HG02759 (cell line): Measurements from ENCODE around the gene UBALD2.
"Not testable (repeated sequence)": the region's sequence is repeated elsewhere in the genome, so short reads cannot be mapped to it uniquely, and the experiment has no call there.

Source experiments
- ATAC-seq: cut with Tn5 transposase; IDR thresholded peaks from one replicate; pipeline ENCODE4 v1.9.1; 2021; ENCODE audit warnings: mild to moderate bottlenecking, moderate library complexity; ENCODE audit not compliant: unreplicated experiment

The UBALD2 gene

DNA sequence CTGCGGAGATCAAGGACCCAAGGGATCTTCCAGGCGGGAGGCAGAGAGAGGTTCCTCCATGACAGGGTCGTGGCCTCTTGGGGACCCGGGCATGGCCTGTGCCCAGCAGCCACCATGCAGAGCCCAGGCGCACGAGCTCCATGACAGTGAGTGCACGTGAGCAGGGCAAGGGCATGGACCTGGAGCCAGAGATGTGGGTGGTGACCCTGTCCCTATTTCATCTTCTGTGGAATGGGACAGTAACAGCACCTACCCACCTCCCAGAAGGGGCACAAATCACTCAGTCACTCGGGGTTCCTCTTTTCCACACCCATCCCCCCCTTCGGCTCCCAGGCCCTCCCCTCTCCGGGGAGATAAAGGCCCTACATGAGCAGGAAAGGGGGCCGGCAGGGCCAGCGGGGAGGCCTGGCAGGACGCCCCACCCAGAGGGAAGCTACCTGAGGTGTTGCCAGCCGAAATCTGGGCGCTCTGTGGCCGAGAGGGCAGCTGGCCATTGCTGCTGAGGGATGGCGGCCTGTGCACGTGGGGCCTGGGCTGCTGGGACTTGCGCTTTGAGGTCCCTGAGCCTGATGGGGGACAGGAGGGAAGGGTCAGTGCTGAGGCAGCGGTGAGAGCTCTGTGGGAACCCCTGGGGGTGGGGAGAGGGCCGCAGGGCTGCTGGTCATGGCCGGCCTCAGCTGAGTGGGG is 10.4 kb downstream of the UBALD2 start:
- ATAC-seq = no peak

DNA sequence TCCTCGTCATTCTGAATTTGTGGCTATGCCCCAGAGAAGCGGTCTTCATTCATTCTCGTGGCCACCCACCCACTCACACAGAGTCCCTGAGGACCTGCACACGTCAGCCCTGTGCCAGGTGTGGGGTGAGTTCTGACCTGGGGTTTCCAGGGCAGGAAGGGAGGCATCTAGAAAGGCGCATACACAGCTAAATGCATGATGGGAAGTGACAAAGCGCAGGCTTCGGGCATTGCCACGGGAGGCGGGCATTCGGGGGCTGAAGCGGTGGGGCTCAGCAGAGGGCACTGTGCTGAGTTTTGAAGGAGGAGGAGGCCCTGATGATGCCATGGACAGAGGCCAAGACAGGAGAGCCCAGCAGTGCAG is 10.9 kb downstream of the UBALD2 start:
- no peak for ATAC-seq

DNA sequence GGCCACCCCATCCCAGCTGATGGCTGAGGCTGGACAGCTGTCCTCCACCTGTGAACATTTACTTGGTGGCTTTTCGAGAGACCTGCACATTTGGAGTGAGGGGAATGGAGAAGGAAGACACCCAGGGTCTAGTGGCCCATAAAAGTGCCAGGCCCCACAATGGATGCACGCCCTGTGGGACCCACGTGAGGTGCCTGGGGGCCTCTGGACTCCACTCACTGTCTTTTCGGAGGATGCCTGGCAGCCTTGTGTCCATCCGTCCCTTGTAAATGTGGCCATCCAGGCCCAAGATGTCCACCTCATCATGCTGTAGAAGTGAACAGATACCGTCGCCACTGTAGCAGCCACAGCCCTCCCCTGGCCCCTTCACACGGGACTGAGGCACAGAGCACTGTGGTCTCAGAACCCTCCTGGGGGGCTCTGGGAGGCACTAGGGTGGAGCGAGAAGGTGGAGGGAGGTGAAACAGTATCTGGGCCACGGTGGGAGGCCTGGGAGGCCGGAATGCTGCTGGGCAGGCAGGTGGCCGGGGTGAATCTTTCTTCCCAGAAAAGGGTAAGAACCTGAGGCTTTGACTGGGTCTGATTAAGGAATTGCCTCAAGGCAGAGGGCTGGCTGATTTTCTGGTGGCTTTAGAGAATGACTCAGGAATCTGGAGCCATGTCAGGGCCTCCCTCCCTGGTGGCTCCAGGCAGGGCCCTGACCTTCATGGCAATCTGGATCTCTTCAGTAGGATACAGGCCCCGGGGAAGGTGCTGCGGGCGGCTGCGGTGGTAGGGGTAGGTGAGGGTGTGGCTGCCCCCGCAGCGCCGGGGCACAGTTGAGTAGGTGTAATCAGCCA is 11.5 kb downstream of the UBALD2 start:
- ATAC-seq = no peak

DNA sequence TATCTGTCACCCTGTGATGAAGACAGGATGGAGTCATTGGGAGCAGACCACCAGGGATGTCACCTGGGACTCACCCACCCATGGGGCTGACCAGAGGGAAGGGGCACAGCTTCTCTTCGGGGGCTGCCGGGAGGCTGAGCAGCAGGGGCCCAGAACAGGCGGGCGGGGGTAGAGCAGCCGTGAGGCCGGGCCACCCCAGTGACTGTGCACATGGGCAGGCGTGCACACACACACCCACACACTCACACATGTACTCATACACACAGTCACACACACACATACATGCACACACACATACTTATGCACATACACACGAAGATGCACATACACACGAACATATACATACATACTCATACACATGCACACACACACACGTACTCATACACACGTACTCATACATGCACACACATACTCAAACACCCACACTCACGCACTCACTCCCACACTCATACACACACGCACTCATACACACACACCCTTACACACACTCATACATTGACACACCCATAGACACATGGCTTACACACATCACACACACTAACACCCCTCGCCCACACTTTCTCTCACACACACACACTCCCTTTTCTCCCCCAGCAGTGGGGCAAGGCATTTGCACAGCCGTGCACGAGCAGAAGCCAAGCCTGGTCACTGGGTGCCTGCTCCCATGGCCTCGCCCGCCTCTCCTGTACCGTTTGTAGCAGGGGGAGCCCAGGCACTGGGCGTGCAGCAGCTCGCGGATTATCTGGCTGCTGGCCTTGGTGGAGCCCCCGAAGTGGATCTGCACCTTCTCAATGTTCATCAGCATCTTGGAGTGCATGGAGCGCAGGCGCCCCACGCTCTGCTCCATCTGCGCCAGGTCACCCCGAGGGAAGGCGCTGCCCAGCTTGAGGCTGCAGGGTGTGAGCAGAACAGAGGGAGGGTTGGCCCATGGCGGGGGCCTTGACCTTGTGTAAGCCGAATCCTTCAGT is 12.4 kb downstream of the UBALD2 start:
- no peak for ATAC-seq

DNA sequence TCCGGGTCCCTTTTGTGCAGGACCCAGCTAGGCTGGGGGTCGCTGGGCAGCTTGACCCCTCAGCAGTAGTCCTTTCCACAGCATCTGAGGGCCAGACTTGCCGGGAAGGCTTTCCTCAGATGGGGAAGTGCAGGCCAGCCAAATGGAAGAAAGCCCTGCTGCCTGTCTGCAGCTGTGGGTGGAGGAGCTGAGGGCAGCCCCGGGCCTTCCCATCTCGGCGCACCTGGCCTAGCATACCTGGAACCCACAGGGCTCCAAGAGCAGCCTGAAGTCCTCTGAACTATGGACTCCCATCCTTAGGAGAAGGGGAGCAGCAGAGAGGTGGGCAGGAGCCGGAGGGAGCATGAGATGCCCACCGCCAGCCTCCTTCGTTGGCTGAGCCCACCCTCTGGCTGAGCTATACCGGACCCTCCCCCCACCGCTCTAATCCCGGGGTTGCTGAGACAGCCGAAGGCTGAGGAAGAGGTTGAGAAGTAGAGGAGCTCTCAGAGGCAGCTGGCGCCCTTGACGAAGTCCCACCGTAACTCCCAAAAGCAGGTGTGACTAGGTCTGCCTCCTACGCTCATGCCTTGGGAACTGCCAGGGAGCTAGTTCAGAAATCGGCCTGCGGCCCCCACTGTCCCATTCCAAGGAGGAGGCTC is 13.2 kb downstream of the UBALD2 start:
- ATAC-seq = no peak

DNA sequence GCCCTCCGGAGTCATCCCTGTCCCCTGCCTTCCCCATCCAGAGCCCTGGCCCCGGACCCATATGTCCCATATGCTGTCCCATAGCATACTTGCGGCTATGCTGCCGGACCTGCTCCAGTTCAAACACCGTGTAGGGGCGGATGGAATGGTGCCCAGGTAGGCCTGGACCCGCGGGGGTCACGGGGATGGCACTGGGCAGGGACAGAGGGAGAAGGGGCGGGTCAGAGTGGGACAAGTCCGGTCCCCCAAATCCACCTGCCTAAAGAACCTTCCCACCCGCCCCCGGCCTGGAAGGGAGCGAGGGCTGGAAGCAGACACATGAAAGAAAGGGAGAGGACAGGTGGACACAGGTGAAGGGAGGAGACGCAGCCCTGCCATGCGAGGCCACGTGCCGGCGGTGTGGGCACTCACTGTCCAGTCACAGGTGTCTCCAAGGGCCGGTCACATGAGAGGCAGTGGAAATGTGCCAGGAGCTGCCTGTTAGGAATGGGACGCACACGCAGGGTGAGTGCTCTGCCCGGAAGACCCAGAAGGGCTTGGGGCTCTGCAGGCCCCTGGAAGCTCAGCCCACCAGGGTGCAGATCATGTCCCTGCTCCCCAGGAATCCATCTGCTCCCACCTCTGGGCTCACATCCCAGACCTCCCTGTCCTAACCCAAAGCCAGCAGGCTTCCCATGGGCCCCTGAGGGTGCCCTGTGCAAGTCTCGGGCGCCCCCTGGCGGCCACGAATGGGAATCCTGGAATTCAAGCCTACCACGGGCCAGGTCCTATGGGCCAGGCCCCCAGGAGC is 14.0 kb downstream of the UBALD2 start:
- ATAC-seq = no peak

DNA sequence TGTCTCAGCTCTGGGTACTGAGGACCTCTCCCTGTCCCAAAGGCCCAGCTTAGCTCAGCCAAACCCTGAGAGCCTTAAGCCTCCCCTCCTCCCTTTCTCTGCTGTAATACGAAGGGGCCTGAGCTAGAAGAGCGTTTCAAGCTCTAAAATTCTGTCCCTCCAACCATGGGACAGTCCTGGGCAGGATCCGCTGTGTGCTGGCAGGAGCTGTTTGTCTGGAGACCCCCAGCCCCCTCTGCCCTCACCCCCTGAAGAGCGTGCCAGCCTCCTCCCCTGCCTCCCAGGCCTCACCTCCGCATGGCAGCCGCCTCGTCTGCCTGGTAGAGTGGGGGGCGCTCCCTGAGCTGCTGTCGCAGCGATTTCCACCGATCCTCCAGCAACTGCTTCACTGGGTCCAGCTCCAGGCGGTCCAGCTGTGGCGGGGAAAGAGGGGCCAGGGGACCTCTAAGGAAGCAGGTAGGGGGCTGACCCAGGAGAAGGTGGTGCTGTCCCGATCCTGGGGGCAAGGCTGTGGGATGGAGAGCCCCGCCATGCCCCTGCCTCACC is 14.7 kb downstream of the UBALD2 start:
- no peak for ATAC-seq

DNA sequence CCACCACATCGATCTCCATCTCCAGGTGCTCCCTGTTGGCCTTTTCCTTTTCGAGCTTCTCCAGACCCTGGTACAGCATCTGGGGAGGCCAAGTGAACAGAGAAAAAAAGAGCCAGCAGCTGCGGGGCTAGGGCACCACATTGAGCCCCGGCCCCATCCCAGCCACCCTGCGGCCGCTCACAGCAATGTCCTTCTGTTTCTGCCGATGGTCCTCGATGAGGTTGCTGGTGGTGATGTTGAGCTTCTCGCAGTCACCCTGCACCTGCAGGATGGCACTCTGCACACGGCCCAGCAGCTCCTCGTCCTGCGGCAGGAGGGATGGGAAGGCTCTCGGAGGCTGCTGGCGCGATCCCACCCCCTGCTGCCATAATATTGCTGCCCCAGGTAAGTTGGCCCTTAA is 15.5 kb downstream of the UBALD2 start:
- ATAC-seq = no peak

DNA sequence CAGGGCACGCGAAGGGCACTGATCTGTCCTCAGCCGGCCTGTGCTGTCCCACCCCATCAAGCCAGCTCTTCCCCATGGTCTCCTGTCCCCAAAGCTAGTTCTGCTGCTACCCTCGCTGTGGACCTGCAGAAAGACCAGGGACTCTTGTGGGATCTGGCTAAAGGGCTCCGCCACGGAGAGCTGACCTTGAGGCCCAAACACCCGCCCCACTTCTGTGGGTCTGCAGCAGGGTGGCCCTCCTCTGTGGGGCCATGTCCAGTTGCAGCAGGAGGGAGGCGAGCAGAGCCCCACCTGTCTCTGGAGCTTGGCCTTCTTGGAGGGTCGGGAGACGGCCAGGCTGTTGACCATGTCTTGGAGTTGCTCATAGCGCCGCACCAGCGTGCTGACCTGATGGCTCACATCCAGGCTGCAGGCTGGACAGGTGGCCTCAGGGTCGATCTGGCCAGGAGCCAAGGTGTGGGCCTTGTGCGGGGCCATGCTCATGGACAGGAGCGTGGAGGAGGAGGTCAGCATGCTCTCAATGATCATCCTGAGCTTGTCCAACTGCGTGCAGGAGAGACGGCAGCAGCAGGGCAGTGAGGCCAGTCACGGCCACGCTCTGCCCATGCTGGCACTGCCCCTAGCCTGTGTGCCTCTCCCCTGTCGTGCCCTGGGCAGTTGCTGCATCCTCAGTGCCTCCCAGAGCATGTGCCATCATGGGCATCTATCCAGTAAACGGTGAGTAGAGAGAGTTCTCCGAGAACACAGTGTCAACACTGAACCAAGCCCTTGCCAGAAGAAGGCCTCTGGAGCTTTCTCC is 16.6 kb downstream of the UBALD2 start:
- ATAC-seq = no peak

DNA sequence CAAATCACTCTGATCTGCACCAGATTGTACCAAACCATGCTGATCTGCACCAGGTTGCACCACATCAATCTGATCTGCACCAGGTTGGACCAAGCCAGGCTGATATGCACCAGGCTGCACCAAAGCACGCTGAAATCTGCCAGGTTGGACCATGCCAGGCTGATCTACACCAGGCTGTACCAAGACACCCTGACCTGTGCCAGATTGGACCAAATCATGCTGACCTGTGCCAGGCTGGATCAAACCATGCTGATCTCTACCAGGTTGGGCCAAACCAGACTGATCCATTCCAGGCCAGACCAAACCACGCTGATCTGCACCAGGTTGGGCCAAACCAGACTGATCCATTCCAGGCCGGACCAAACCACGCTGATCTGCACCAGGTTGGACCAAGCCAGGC is 27.4 kb downstream of the UBALD2 start:
- no peak for ATAC-seq

DNA sequence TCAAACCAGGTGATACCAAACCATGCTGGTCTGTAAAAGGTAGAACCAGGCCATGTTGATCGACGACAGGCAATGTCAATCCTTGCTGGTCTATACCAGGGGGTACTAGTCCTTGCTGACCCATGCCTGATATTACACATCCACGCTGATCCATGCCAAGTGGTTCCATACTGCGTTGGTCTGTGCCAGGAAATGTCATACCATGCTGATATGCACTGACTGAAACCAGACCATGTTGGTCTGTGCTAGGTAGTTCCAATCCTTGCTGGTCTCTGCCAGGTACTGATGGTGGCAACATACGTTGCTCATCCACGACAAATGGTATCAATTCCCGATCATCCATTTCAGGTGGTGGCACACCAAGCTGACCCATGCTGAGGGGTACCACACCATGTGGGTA is 28.0 kb downstream of the UBALD2 start:
- no peak for ATAC-seq

DNA sequence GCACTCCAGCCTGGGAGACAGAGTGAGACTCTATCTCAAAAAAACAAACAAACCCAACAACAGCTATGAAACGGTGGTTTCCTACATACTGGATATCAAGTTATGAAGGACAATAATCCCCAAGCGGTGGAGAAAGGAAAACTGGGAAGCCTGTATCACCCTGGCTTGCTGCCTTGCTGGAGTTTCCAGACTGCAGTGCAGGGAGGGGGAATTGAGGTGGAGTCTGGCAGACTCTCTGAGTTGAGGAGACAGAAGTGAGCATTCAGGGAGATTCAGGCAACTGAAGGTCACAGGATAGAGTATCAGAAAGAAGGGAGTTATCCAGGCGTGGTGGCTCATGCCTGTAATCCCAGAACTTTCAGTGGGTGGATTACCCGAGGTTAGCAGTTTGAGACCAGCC is 31.0 kb downstream of the UBALD2 start:
- no peak for ATAC-seq

DNA sequence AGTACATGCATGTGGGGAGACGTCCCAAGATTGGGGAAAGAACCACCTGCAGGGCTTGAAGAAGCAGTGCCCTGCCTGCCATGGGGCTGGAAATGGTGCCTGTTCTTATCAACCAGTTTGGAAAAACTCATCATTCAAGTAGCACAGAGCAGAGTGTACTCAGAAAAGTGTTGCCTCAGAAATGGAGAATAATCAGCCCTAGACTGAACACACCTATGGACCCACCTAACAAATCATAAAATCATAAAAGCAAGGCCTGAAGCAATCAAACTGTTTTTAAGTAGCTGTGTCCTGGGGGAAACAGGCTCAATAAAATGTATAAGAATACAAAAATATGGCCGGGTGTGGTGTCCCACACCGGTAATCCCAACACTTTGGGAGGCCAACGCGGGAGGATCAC is 31.7 kb downstream of the UBALD2 start:
- ATAC-seq = no peak

DNA sequence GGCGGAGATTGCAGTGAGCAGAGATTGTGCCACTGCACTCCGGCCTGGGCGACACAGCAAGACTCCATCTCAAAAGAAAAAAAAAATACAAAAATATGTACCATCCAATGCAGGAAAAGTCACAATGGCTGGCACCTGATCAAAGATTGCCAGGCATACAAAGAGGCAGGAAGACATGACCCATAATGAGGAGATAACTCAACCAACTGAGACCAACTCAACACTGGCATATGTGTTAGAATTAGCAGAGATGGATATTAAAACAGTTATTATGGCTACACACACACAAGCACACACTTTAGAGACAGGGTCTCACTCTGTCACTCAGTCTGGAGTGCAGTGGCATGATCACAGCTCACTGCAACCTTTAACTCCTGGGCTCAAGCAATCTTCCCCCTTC is 32.3 kb downstream of the UBALD2 start:
- no peak for ATAC-seq

DNA sequence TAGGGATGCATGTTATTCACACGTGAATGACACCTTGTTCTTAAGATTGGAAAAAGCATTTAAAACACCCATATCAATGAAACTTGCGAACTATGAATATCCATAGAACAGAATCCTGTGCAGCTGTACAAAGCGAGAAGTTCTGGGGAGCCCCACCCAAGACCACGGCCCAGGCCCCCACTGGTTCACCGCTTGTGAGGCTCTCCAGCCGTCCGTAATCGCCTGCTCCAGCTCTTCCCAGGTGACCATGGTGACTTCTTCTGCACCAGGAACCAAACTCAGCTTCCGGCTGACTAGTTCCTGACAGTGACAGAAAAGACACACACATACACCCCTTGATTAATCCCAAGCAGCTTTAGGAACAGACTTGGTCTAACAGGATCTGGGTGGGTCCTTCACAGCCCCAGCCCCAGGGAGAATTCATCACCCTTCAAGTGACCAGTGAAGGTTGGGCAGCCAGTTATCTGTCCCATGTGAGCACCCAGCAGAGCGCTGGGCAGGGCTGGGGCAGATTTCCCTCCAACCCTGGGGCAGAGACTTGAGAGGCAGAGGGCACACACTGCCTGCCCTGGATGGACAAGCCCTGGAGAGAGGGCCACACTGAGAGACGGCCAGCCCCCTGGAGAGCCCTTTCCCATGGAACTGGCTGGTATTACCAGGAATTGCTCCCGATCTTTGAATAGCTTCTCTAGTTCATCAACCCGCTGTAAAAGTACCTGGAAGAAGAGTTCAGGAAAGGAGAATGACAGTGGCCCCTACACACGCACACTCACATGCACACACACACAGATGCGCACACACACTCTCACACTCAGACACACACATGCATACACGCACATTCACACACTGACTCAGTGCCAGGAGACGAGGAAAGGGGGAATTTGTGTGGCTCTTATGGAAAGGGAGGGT is 39.3 kb downstream of the UBALD2 start:
- ATAC-seq = no peak

DNA sequence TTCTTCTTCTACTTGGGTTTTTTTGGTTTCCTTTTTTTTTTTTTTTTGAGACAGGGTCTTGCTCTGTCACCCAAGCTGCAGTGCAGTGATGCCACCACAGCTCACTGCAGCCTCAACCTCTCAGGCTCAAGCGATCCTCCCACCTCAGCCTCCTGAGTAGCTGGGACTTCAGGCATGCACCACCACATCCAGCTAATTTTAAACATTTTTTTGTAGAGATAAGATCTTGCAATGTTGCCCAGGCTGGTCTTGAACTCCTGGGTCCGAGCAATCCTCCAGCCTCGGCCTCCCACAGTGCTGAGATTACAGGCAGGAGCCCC is 39.9 kb downstream of the UBALD2 start:
- not testable (repeated sequence) for ATAC-seq

DNA sequence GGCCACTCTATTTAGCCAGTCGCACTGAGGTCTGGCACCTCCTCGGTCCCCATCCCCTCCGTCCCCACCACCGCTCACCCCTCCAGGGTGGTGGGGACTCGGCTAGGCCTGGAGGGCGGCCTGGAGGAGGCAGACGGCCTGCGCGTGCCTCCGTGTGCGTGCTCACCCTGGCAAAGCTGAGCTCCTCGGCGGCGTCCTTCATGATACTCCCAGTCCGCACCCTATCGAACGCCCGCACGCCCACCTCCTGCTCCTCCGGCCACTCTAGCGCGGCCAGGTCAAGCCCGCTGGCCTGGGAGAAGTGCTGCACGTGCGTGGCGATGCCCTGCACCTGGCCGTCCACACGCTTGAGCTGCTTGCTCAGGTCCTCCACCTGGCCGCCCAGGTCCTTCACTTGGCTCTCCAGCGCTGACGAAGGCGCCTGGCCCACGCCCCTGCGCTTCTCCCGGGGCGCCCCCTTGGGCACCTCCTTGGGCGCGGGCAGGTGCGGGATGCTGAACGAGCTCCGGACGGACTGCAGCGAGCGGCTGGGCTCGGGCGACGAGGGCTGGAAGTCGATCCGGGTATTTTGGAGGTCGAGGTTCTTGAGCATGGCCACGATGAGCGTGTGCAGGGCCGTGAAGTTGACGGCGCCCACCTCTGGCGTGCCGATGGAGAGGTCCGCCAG is 42.3 kb downstream of the UBALD2 start:
- no peak for ATAC-seq

DNA sequence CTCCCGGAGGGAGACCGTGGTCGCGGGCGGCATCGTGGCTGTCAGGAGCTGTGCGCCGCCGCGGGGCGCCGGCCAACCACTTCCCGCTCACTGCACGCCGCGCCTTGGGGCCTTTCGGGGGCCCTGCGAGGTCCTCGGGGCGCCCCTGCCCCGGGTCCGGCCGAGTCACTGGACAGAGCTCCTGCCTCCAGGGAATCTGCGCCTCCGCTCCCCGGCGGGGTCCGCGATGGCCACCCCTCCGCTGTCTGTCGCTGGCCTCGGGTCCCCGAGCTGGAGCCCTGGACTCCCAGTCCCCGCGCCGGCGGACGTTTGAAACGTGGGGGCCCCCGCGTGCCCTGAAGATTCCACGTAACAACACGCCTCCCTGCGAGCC is 42.8 kb downstream of the UBALD2 start, which contains the start of gene QRICH2:
Gene QRICH2, minus strand, starts transcription at position 311 of the 373 bp plus-strand sequence. Its CDS starts 278 bp downstream, at position 33.
- no peak for ATAC-seq
